ENCODE data around the gene LRP11.

Gene LRP11

DNA sequence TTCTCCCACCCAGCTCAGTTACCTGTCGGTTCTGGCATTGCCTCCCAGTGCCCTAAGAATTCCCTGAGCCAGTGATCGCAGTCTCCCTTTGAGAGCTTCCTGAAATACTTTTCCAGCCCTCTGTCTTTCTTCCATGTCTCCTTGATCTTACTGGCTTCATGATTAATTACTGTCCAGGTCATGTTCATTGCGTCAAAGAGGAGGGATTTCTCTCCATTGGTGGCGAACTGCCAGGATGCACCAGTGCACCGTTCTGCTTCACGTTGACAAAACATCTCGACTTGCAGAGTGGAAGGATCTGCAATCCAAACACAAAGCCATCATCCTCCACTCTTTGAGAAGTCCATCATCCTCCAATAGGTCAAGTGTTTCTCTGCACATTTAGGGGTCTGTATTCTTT lies 25.2 kb upstream of the LRP11 start:
- TF ChIP-seq, protein P1, sequence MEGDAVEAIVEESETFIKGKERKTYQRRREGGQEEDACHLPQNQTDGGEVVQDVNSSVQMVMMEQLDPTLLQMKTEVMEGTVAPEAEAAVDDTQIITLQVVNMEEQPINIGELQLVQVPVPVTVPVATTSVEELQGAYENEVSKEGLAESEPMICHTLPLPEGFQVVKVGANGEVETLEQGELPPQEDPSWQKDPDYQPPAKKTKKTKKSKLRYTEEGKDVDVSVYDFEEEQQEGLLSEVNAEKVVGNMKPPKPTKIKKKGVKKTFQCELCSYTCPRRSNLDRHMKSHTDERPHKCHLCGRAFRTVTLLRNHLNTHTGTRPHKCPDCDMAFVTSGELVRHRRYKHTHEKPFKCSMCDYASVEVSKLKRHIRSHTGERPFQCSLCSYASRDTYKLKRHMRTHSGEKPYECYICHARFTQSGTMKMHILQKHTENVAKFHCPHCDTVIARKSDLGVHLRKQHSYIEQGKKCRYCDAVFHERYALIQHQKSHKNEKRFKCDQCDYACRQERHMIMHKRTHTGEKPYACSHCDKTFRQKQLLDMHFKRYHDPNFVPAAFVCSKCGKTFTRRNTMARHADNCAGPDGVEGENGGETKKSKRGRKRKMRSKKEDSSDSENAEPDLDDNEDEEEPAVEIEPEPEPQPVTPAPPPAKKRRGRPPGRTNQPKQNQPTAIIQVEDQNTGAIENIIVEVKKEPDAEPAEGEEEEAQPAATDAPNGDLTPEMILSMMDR (IDR thresholded peaks at IDR 0.05; ENCODE audit: low read depth, low read length): no peak
- DNase-seq (ENCODE audit: low read depth, low spot score): no peak
- in situ Hi-C loops (cut with HindIII; ENCODE audit: low sequenced_read_pairs): no loop called here
- H3K4me3 ChIP-seq (ENCODE audit: low read depth, low read length): no peak overlapping the region

DNA sequence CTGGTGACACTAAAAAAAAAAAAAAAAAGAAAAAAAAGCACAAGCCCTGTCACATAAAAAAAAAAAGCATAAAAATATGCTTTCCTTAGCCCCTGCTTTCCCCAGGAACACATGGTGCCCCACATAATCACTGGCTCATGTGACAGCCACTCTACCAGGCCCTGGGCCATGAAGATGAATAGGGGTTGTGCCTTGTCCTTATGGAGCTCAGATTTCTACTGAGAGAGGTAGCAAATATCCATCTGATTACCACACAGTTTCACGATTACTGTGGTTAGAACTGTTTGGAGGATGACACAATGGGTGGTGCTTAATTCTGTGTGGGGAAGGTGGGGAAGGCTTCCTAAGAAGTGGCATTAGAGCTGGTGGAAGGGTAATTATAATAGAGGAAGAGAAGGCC lies 24.5 kb upstream of the LRP11 start:
- no peak for DNase-seq (ENCODE audit: low read depth, low spot score)
- no peak overlapping the region for H3K4me3 ChIP-seq (ENCODE audit: low read depth, low read length)
- in situ Hi-C loops (cut with HindIII; ENCODE audit: low sequenced_read_pairs): no loop called here
- TF ChIP-seq, protein P1 (IDR thresholded peaks at IDR 0.05; ENCODE audit: low read depth, low read length): no peak

DNA sequence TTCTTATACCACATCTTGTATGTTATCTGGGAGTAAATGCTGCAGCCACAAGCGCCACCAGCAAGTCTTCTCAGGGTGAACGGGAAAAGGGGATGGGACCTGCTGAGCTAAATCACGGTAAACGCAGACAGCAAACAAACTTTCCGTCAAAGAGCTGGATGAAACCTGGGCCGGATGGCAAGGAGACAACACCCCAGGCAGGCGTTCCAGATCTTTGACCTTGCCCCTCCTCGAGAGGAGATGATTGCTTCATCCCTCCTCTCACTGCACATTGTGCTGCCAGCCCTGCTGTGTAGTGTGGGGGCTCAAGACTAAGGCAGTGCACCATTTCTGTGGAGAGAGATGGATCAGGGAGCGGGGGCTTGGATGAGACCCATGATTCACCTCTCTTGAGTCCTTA lies 23.9 kb upstream of the LRP11 start:
- DNase-seq (ENCODE audit: low read depth, low spot score): no peak
- TF ChIP-seq, protein P1 (IDR thresholded peaks at IDR 0.05; ENCODE audit: low read depth, low read length): no peak
- H3K4me3 ChIP-seq (ENCODE audit: low read depth, low read length): no peak overlapping the region
- in situ Hi-C loops (cut with HindIII; ENCODE audit: low sequenced_read_pairs): no loop called here

DNA sequence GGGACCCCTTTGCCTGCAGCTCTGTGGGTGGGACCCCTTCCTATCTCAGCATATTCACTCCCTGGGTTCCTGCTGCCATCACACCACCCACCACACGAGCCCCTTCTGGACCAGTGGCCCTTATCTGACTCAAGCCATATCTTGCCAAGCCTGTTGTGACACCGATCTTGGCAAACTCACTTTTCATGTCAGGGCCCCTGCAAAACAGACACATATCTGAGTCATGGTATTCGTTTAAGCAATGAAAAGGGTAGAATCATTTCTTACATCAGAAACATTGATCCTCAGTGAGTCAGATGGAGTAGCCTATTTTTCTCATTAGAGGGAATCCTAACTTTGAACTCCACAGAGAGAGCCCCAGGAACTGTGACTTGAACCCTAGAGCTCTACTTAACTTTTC lies 23.2 kb upstream of the LRP11 start:
- in situ Hi-C loops (cut with HindIII; ENCODE audit: low sequenced_read_pairs): no loop called here
- no peak overlapping the region for H3K4me3 ChIP-seq (ENCODE audit: low read depth, low read length)
- TF ChIP-seq, protein P1 (IDR thresholded peaks at IDR 0.05; ENCODE audit: low read depth, low read length): no peak
- peak; percentile 5 for DNase-seq (ENCODE audit: low read depth, low spot score)

DNA sequence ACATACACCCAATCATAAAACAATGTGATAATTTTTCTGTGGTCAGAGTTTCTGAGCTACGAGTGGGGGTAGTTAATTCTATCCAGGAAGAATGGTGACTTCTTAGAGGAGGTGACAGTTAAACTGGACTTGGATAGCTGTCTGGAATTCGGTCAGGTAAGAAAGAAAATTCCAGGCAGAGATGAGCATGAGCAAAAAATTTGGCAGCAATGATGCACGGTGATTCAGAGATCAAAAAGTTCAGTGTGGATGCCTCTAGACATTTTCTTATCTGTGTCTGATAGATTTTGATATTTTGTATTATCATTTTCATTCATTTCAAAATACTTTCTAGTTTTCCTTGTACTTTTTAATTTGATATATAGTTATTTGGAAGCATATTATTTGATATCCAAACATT lies 21.7 kb upstream of the LRP11 start:
- no peak for DNase-seq (ENCODE audit: low read depth, low spot score)

DNA sequence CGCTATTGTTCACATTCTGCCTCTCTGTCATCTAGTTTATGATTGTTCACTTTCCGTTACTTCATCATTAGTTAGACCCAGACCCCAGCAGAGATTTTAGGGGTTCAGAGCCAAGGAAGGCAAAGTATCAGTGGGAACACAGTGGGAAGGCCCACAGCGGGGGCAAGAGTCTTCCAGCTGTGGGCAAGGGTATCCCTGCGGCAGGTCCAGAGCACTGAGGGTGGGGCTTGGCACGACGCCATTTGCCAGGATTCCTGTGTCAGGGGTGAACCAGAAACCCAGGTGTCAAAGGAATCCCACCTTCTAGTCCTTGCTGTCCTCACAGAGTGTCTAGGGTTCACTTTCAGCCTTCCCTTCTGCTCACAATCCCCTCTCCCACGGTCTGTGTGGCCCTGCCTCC lies 20.5 kb upstream of the LRP11 start:
- in situ Hi-C loops (cut with HindIII; ENCODE audit: low sequenced_read_pairs): no loop called here
- TF ChIP-seq, protein P1 (IDR thresholded peaks at IDR 0.05; ENCODE audit: low read depth, low read length): no peak
- no peak overlapping the region for H3K4me3 ChIP-seq (ENCODE audit: low read depth, low read length)
- no peak for DNase-seq (ENCODE audit: low read depth, low spot score)

More for the DNA sequence above, 21.7 kb upstream of the LRP11 start:
- TF ChIP-seq, protein P1 (IDR thresholded peaks at IDR 0.05; ENCODE audit: low read depth, low read length): no peak
- in situ Hi-C loops (cut with HindIII; ENCODE audit: low sequenced_read_pairs): no loop called here
- H3K4me3 ChIP-seq (ENCODE audit: low read depth, low read length): no peak overlapping the region

DNA sequence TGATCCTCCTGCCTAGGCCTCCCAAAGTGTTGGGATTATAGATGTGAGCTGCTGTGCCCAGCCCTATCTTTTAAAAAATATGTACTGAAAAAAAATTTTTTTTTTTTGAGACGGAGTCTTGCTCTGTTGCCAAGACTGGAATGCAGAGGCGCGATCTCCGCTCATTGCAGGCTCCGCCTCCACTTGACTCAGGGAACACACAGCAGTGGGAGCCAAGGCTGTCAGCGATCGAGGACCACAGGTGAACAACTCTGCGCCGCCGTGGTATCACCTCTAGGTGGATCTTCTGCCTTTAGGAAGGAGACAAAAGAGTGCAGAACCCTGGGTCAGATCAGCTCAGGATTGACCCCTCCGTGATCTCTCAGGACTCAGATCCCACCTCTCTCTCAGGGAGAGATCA lies 20.1 kb upstream of the LRP11 start:
- H3K4me3 ChIP-seq (ENCODE audit: low read depth, low read length): no peak overlapping the region
- TF ChIP-seq, protein P1 (IDR thresholded peaks at IDR 0.05; ENCODE audit: low read depth, low read length): no peak
- in situ Hi-C loops (cut with HindIII; ENCODE audit: low sequenced_read_pairs): no loop called here
- DNase-seq (ENCODE audit: low read depth, low spot score): no peak
